NCI-H345 (cell line): ENCODE measurements around the gene JKAMP.

ENCODE experiments used
- DNase-seq: peaks from one replicate; lab custom pipeline; 2025; lab: John Stamatoyannopoulos, UW

The JKAMP gene

GRCh38 chr14:59481871-59482540 is 2.3 kb upstream of the JKAMP start:
- no peak for DNase-seq

GRCh38 chr14:59482541-59483331 is 1.6 kb upstream of the JKAMP start:
- peak; percentile 10 for DNase-seq

GRCh38 chr14:59483363-59483762 is 954 bp upstream of the JKAMP start:
- DNase-seq: no peak

- no peak for DNase-seq
These were observed 390 bp downstream of the JKAMP start for GRCh38 chr14:59484639-59485175.

- DNase-seq: no peak
These were observed 6.4 kb downstream of the JKAMP start for GRCh38 chr14:59490756-59491155.

- no peak for DNase-seq
These were observed 8.1 kb downstream of the JKAMP start for GRCh38 chr14:59492384-59492783.

GRCh38 chr14:59500732-59501131 is 16.4 kb downstream of the JKAMP start:
- DNase-seq: no peak

GRCh38 chr14:59503256-59503655 is 18.9 kb downstream of the JKAMP start:
- DNase-seq: no peak

GRCh38 chr14:59507063-59507751 is 22.9 kb downstream of the JKAMP start:
- peak; percentile 80 for DNase-seq

- DNase-seq: no peak
These were observed 23.4 kb downstream of the JKAMP start for GRCh38 chr14:59507752-59508103.

- DNase-seq: no peak
These were observed 24.8 kb downstream of the JKAMP start for GRCh38 chr14:59509101-59509500.

GRCh38 chr14:59510001-59510400 is 25.7 kb downstream of the JKAMP start:
- no peak for DNase-seq

- DNase-seq: no peak
These were observed 26.6 kb downstream of the JKAMP start for GRCh38 chr14:59510966-59511365.

GRCh38 chr14:59511916-59512575 is 27.7 kb downstream of the JKAMP start:
- DNase-seq: peak; percentile 28

- no peak for DNase-seq
These were observed 35.9 kb downstream of the JKAMP start for GRCh38 chr14:59520224-59520623.

GRCh38 chr14:59529189-59529588 is 44.9 kb downstream of the JKAMP start:
- DNase-seq: no peak

- DNase-seq: no peak
These were observed 46.0 kb downstream of the JKAMP start for GRCh38 chr14:59530349-59530748.

- DNase-seq: no peak
These were observed 48.1 kb downstream of the JKAMP start for GRCh38 chr14:59532419-59532818.

GRCh38 chr14:59534361-59534987 is 50.2 kb downstream of the JKAMP start:
- no peak for DNase-seq

- no peak for DNase-seq
These were observed 53.2 kb downstream of the JKAMP start for GRCh38 chr14:59537476-59537875.

- DNase-seq: no peak
These were observed 54.6 kb downstream of the JKAMP start for GRCh38 chr14:59538936-59539335.

GRCh38 chr14:59540852-59541251 is 56.5 kb downstream of the JKAMP start:
- no peak for DNase-seq
